ENCODE results near the gene DPH3. TPM values are rescaled to one million over a fixed set of nuclear protein-coding genes. Genes with fewer than 3 reads are reported as not detected.
A peak's percentile ranks its signal among the peaks of the same experiment; 100 is the strongest.

The DPH3 gene
- polyA plus RNA-seq, 2 donors = 5.2 to 7.8 TPM

DNA sequence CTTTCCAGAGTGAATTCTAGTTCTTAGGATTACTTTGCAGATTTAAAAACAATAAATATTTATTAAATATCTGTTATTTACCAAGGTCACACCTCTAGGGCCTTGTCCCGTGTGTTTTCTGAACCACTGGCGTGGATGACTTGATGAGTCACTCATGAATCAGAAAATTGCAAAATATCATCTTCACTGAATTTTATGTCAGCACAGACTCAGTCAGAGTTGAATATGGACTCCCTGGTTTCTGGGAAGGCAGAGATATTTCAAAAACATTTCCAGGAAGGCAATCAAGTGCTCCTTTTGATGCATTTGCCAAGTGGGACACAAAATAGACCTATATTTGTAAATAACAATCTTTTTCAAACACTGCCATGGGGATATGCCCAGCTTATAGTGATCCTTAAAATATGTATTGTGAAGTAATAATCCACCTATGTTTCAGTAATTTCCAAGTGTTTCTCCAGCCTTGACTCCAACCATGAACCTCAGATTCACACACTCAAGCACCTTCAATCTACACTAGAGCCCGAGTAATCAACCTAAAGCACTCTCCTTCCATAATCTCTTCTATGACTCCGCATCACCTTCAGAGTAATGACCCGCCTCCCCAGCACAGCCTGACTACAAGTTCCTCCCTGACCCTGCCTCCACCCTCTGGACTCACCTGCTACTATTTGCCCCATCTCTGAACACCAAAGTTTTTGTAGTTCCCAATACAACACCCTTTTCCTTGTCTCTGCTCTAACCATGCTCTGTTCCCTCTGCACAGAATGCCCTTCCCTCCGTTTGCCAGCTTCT lies 24.3 kb downstream of the DPH3 start:
- peaks cover 0 to 3% of the 10 kb centered on the region in 2 donors for H3K4me1 ChIP-seq (ENCODE audit: control insufficient read depth in 2 of 2, insufficient read depth in 2 of 2, low read length in 1 of 2)
- H3K27ac ChIP-seq (ENCODE audit: low read depth in 2 of 2, low read length in 1 of 2) = no peak overlapping the region
- H3K27me3 ChIP-seq (ENCODE audit: control insufficient read depth in 1 of 2, insufficient read depth in 2 of 2, low read length in 2 of 2) = no peaks in the 10 kb centered on the region
- WGBS, 2 donors = 61 to 65% methylated on average over 6 of the region's 6 CpGs
- no peak overlapping the region for H3K4me3 ChIP-seq (ENCODE audit: low read depth in 1 of 2, low read length in 2 of 2)
- no peaks in the 10 kb centered on the region for H3K9me3 ChIP-seq (ENCODE audit: control insufficient read depth in 2 of 2, insufficient read depth in 1 of 2, low read depth in 1 of 2, low read length in 1 of 2)
- no peaks in the 10 kb centered on the region for H3K36me3 ChIP-seq (ENCODE audit: control insufficient read depth in 2 of 2, insufficient read depth in 2 of 2, low read length in 1 of 2)

DNA sequence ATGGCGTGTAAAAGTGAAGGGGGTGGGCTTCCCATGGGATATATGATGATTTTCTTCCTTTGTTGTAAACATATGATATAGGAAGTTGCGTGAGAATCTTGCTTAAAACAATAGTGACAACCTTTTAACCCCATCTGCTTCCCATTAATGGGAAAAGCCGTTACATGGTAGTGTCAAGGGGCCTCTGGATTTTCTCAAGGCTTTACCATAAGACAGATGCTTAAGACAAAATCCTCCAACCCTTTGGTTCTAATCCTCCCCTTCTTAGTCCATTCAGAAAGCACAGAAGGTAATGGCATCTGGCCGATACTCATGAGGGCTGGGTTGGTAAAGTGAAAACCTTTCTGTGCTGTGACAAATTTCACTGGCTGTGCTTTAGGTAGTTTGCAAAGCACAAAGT lies 25.0 kb downstream of the DPH3 start:
- H3K4me3 ChIP-seq (ENCODE audit: low read depth in 1 of 2, low read length in 2 of 2) = no peak overlapping the region
- H3K4me1 ChIP-seq (ENCODE audit: control insufficient read depth in 2 of 2, insufficient read depth in 2 of 2, low read length in 1 of 2) = peaks cover 0 to 3% of the 10 kb centered on the region in 2 donors
- peak overlapping the region; percentile 43 to 47 for H3K27ac ChIP-seq (ENCODE audit: low read depth in 2 of 2, low read length in 1 of 2)
- no peaks in the 10 kb centered on the region for H3K9me3 ChIP-seq (ENCODE audit: control insufficient read depth in 2 of 2, insufficient read depth in 1 of 2, low read depth in 1 of 2, low read length in 1 of 2)
- WGBS, 2 donors = 56 to 60% methylated on average over 4 of the region's 4 CpGs
- no peaks in the 10 kb centered on the region for H3K36me3 ChIP-seq (ENCODE audit: control insufficient read depth in 2 of 2, insufficient read depth in 2 of 2, low read length in 1 of 2)
- H3K27me3 ChIP-seq (ENCODE audit: control insufficient read depth in 1 of 2, insufficient read depth in 2 of 2, low read length in 2 of 2) = no peaks in the 10 kb centered on the region

DNA sequence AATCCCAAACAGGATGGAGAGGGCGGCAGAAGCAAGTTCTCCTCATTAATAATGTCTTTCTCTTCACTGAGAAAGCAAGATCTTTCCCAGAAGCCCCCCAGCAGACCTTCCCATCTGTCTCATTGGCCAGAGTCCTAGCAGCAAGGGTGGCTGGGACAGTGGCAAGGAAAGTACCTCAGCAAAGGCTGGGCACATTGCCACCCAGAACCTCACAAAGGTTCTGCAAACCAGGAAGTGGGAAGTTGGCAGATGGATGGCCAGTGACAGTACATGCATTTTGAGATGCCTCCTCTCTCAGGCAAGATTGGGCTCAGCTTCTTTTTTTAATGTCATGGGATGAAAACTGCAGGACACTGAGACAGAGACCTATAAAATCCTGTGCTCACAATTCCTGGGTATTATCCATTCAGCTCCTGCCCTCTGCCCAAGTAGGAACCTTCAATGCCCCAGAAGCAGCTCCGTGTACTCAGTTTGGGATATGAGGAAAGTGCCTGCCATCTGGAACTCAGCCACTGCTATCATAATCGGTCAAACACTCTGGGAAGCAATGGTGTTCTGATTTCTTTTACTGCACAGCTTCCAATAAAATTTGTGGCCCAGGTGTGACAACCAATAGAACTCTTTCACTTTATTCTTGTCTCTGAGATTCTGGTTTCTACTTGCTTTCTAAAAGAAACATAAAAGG lies 25.5 kb downstream of the DPH3 start:
- Histone ChIP-seq H3K27ac (ENCODE audit: low read depth in 2 of 2, low read length in 1 of 2) (no peak overlapping the region), H3K27me3 (ENCODE audit: control insufficient read depth in 1 of 2, insufficient read depth in 2 of 2, low read length in 2 of 2) (no peaks in the 10 kb centered on the region)
- WGBS, 2 donors = 58 to 59% methylated on average over 3 of the region's 3 CpGs

DNA sequence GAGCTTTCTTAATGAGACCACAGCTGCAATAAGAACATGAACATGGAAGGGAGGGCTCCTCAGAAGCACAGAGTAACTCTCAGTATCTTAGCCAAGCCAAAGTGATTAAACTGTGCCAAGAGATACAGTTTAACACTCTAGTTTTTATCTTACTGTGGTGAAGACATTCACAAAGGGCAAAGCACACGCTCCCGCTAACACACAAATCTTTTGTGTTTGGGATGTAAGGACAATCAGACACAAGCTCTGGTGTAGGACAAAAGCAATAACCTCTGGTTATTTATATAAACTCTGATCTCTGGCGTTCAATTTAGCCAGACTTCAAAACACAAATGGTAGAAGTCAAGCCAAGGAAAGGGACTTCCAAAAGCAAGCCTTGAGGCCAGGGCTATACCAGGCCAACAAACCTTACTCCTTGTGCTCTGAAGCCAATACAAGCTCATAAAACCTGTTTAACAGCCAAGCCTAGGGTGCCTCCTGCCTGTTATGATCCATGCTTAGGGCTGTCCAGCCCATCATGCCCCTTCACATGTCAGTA lies 27.8 kb downstream of the DPH3 start:
- Histone ChIP-seq H3K27me3 (ENCODE audit: control insufficient read depth in 1 of 2, insufficient read depth in 2 of 2, low read length in 2 of 2) (no peaks in the 10 kb centered on the region), H3K27ac (ENCODE audit: low read depth in 2 of 2, low read length in 1 of 2) (no peak overlapping the region), H3K9me3 (ENCODE audit: control insufficient read depth in 2 of 2, insufficient read depth in 1 of 2, low read depth in 1 of 2, low read length in 1 of 2) (no peaks in the 10 kb centered on the region), H3K4me1 (ENCODE audit: control insufficient read depth in 2 of 2, insufficient read depth in 2 of 2, low read length in 1 of 2) (peaks cover 0 to 3% of the 10 kb centered on the region in 2 donors), H3K4me3 (ENCODE audit: low read depth in 1 of 2, low read length in 2 of 2) (no peak overlapping the region), H3K36me3 (ENCODE audit: control insufficient read depth in 2 of 2, insufficient read depth in 2 of 2, low read length in 1 of 2) (no peaks in the 10 kb centered on the region)
- 38 to 52% methylated on average over 3 of the region's 3 CpGs for WGBS, 2 donors

More for the DNA sequence above, 25.5 kb downstream of the DPH3 start:
- H3K9me3 ChIP-seq (ENCODE audit: control insufficient read depth in 2 of 2, insufficient read depth in 1 of 2, low read depth in 1 of 2, low read length in 1 of 2) = no peaks in the 10 kb centered on the region
- H3K36me3 ChIP-seq (ENCODE audit: control insufficient read depth in 2 of 2, insufficient read depth in 2 of 2, low read length in 1 of 2) = no peaks in the 10 kb centered on the region
- H3K4me3 ChIP-seq (ENCODE audit: low read depth in 1 of 2, low read length in 2 of 2) = no peak overlapping the region
- peaks cover 0 to 3% of the 10 kb centered on the region in 2 donors for H3K4me1 ChIP-seq (ENCODE audit: control insufficient read depth in 2 of 2, insufficient read depth in 2 of 2, low read length in 1 of 2)

DNA sequence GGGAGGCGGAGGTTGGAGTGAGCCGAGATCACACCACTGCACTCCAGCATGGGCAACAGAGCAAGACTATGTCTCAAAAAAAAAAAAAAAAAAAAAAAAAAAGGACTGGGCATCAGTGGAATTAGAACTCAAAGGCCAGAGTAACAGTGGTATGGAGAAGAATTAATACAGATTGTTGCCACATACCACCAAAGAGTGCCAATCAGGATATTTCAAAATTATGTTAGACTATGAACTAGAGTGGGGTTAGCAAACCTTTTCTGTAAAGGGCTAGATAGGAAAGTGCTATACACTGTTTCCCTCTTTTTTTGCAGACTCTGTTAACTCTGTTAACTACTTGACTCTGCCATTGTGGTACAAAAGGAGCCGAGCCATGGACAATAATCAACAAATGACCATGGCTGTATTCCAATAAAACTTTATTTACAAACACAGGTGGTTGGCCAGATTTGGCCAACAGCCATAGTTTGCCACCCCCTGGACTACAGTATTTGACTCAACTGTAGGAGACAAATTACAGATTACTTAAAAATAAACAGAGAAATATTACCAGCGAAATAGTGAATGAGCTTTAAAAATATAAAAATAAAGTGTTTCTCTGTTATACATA lies 28.6 kb downstream of the DPH3 start:
- H3K36me3 ChIP-seq (ENCODE audit: control insufficient read depth in 2 of 2, insufficient read depth in 2 of 2, low read length in 1 of 2) = no peaks in the 10 kb centered on the region
- no peak overlapping the region for H3K27ac ChIP-seq (ENCODE audit: low read depth in 2 of 2, low read length in 1 of 2)
- H3K9me3 ChIP-seq (ENCODE audit: control insufficient read depth in 2 of 2, insufficient read depth in 1 of 2, low read depth in 1 of 2, low read length in 1 of 2) = no peaks in the 10 kb centered on the region
- 89 to 92% methylated on average over 4 of the region's 4 CpGs for WGBS, 2 donors
- no peak overlapping the region for H3K4me3 ChIP-seq (ENCODE audit: low read depth in 1 of 2, low read length in 2 of 2)
- H3K27me3 ChIP-seq (ENCODE audit: control insufficient read depth in 1 of 2, insufficient read depth in 2 of 2, low read length in 2 of 2) = no peaks in the 10 kb centered on the region
- peaks cover 0 to 3% of the 10 kb centered on the region in 2 donors for H3K4me1 ChIP-seq (ENCODE audit: control insufficient read depth in 2 of 2, insufficient read depth in 2 of 2, low read length in 1 of 2)

DNA sequence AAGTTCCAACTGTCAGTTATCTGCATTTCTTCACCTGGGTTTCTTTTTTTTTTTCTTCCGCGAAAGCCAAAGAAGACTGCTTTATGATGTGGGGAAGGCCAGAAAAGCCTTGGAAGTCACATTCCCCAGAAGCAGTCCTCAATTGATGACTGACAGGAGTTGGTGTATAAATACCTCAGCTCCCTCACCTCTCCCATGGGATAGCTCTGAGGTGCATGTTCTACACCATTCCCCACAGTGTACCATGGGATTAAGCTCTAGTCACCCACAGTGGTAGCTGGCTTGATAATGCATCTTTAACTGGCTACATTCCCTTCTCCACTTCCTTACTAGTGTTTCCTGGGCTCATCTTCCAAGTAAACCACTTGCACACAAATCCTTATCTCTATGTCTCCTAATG lies 30.5 kb downstream of the DPH3 start:
- Histone ChIP-seq H3K4me3 (ENCODE audit: low read depth in 1 of 2, low read length in 2 of 2) (no peak overlapping the region), H3K4me1 (ENCODE audit: control insufficient read depth in 2 of 2, insufficient read depth in 2 of 2, low read length in 1 of 2) (peaks cover 0 to 3% of the 10 kb centered on the region in 2 donors), H3K27me3 (ENCODE audit: control insufficient read depth in 1 of 2, insufficient read depth in 2 of 2, low read length in 2 of 2) (no peaks in the 10 kb centered on the region), H3K27ac (ENCODE audit: low read depth in 2 of 2, low read length in 1 of 2) (no peak overlapping the region), H3K9me3 (ENCODE audit: control insufficient read depth in 2 of 2, insufficient read depth in 1 of 2, low read depth in 1 of 2, low read length in 1 of 2) (no peaks in the 10 kb centered on the region), H3K36me3 (ENCODE audit: control insufficient read depth in 2 of 2, insufficient read depth in 2 of 2, low read length in 1 of 2) (no peaks in the 10 kb centered on the region)
- WGBS, 2 donors = 97 to 100% methylated on average over 2 of the region's 2 CpGs

DNA sequence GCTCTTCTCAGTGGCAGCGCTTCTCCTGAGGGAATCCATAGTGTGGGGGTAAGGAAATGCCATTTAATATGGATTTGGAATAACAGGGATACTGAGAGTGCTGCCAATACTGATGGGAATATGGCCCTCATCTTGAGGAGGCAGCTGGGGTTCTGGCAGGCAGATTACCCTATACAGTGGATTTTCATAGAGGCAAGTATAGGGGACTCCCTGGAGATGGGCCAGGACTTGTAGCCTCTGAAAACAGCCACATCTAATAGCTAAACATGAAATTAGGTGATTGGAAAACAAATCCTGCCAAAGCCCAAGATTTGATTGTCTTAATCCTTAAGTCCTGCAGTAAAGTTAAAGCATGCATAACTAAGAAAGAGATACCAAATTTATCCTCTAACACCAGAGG lies 30.9 kb downstream of the DPH3 start:
- no peaks in the 10 kb centered on the region for H3K9me3 ChIP-seq (ENCODE audit: control insufficient read depth in 2 of 2, insufficient read depth in 1 of 2, low read depth in 1 of 2, low read length in 1 of 2)
- peaks cover 0 to 3% of the 10 kb centered on the region in 2 donors for H3K4me1 ChIP-seq (ENCODE audit: control insufficient read depth in 2 of 2, insufficient read depth in 2 of 2, low read length in 1 of 2)
- 92 to 98% methylated on average over 1 of the region's 1 CpG for WGBS, 2 donors
- H3K4me3 ChIP-seq (ENCODE audit: low read depth in 1 of 2, low read length in 2 of 2) = no peak overlapping the region
- no peaks in the 10 kb centered on the region for H3K27me3 ChIP-seq (ENCODE audit: control insufficient read depth in 1 of 2, insufficient read depth in 2 of 2, low read length in 2 of 2)
- no peaks in the 10 kb centered on the region for H3K36me3 ChIP-seq (ENCODE audit: control insufficient read depth in 2 of 2, insufficient read depth in 2 of 2, low read length in 1 of 2)
- H3K27ac ChIP-seq (ENCODE audit: low read depth in 2 of 2, low read length in 1 of 2) = no peak overlapping the region

DNA sequence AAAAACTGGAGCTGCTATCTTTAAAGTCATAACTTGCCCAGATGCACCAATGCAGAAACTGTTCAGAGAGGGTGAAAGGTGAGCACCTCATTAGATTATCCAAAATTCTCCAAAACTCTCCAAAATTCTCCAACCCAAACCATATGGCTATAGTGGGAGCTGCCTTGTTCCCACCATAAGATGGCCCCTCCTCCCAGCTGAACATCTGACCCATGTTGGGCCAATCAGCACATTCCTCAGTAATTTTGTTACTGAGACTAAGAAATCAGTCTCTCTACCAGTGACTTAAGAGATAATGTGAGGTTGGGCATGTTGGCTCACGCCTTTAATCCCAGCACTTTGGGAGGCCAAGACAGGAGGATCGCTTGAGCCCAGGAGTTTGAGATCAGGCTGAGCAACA lies 32.8 kb downstream of the DPH3 start:
- no peak overlapping the region for H3K27ac ChIP-seq (ENCODE audit: low read depth in 2 of 2, low read length in 1 of 2)
- no peaks in the 10 kb centered on the region for H3K36me3 ChIP-seq (ENCODE audit: control insufficient read depth in 2 of 2, insufficient read depth in 2 of 2, low read length in 1 of 2)
- H3K4me1 ChIP-seq (ENCODE audit: control insufficient read depth in 2 of 2, insufficient read depth in 2 of 2, low read length in 1 of 2) = no peaks in the 10 kb centered on the region
- H3K27me3 ChIP-seq (ENCODE audit: control insufficient read depth in 1 of 2, insufficient read depth in 2 of 2, low read length in 2 of 2) = peaks cover 0 to 2% of the 10 kb centered on the region in 2 donors
- 94 to 95% methylated on average over 2 of the region's 2 CpGs for WGBS, 2 donors
- H3K9me3 ChIP-seq (ENCODE audit: control insufficient read depth in 2 of 2, insufficient read depth in 1 of 2, low read depth in 1 of 2, low read length in 1 of 2) = no peaks in the 10 kb centered on the region
- no peak overlapping the region for H3K4me3 ChIP-seq (ENCODE audit: low read depth in 1 of 2, low read length in 2 of 2)

DNA sequence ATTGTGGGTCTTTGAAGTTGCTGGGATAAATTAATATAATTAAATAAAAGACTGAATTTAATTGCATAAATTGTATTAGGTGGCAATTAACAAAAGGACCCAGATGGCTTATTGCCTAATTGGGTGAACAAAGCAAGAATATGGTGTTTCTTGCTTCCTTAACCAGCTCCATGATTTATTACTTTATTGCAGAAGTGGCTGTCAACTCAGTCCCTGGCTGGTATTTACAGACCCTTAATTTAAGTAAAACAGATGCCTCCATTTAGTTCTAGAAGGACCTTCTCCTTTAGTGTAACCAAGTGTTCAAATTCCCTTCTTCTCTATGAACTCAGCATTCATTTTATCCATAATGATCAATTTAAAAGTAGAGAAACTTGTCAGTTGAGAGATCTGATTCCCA lies 35.1 kb downstream of the DPH3 start:
- Histone ChIP-seq H3K4me3 (ENCODE audit: low read depth in 1 of 2, low read length in 2 of 2) (no peak overlapping the region), H3K36me3 (ENCODE audit: control insufficient read depth in 2 of 2, insufficient read depth in 2 of 2, low read length in 1 of 2) (no peaks in the 10 kb centered on the region), H3K27me3 (ENCODE audit: control insufficient read depth in 1 of 2, insufficient read depth in 2 of 2, low read length in 2 of 2) (peaks cover 0 to 2% of the 10 kb centered on the region in 2 donors), H3K4me1 (ENCODE audit: control insufficient read depth in 2 of 2, insufficient read depth in 2 of 2, low read length in 1 of 2) (no peaks in the 10 kb centered on the region), H3K9me3 (ENCODE audit: control insufficient read depth in 2 of 2, insufficient read depth in 1 of 2, low read depth in 1 of 2, low read length in 1 of 2) (no peaks in the 10 kb centered on the region), H3K27ac (ENCODE audit: low read depth in 2 of 2, low read length in 1 of 2) (no peak overlapping the region)

Measured in esophagus (tissue), 2 donors.